Astrocyte (in vitro differentiated cells and primary cell): Measurements from ENCODE around the gene AFG1L.

Experiments used
- EZH2 ChIP-seq: IDR thresholded peaks from 2 replicates; pipeline ENCODE4 v1.6.1; 2012; ENCODE audit warnings: mild to moderate bottlenecking, low read length, inconsistent platforms; ENCODE audit not compliant: insufficient read depth
- TF ChIP-seq, protein P1 (sequence below): IDR thresholded peaks from 2 replicates; pipeline ENCODE4 v1.5.1; 2011; ENCODE audit warnings: low read depth, mild to moderate bottlenecking, inconsistent platforms, low read length, moderate library complexity; ENCODE audit not compliant: insufficient read depth

DNA sequence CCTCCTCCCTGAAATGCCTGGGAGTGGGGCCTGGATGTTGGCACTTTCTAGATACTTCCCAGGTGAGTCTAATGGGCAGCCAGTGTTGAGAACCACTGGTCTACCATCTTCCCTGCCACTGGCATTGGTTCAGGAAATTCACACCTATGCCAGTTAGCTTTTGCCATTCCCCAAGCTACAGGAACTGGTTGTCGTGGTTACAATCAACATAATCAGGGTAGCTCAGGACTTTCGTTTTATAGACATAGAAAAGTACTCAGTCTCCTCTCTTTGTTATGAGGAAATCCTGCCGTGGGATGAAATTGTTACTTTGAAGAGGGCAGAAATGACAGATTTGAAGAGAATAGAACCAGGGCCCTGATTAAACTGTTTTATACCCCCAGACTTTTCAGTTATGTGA is 137.9 kb downstream of the AFG1L start:
- TF ChIP-seq EZH2, result no peak
- TF ChIP-seq, protein P1, sequence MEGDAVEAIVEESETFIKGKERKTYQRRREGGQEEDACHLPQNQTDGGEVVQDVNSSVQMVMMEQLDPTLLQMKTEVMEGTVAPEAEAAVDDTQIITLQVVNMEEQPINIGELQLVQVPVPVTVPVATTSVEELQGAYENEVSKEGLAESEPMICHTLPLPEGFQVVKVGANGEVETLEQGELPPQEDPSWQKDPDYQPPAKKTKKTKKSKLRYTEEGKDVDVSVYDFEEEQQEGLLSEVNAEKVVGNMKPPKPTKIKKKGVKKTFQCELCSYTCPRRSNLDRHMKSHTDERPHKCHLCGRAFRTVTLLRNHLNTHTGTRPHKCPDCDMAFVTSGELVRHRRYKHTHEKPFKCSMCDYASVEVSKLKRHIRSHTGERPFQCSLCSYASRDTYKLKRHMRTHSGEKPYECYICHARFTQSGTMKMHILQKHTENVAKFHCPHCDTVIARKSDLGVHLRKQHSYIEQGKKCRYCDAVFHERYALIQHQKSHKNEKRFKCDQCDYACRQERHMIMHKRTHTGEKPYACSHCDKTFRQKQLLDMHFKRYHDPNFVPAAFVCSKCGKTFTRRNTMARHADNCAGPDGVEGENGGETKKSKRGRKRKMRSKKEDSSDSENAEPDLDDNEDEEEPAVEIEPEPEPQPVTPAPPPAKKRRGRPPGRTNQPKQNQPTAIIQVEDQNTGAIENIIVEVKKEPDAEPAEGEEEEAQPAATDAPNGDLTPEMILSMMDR, result no peak
